Measurements from ENCODE around the gene MEAK7. TPM values are rescaled to one million over a fixed set of nuclear protein-coding genes. Genes with fewer than 3 reads are reported as not detected.

The MEAK7 gene
- total RNA-seq, 1 donor from 2014 or later, result 32.3 TPM

GRCh38 chr16:84514874-84515835 is 10.7 kb upstream of the MEAK7 start:
- TF ChIP-seq CTCF (IDR thresholded peaks at IDR 0.05; ENCODE audit: unreplicated experiment), result no peak
- no peak overlapping the region for H3K4me3 Mint-ChIP-seq (ENCODE audit: low read depth)
- peaks cover 5% of the 10 kb centered on the region for H3K27me3 Mint-ChIP-seq
- no peak for DNase-seq (ENCODE audit: low spot score, unreplicated experiment)
- H3K36me3 Mint-ChIP-seq (ENCODE audit: insufficient read depth), result no peaks in the 10 kb centered on the region
- no peaks in the 10 kb centered on the region for H3K9me3 Mint-ChIP-seq (ENCODE audit: low read depth)
- peak overlapping the region; percentile 82 for H3K27ac Mint-ChIP-seq
- peaks cover 6% of the 10 kb centered on the region for H3K4me1 Mint-ChIP-seq (ENCODE audit: low read depth)

GRCh38 chr16:84514295-84514873 is 9.9 kb upstream of the MEAK7 start:
- no peak for TF ChIP-seq CTCF (IDR thresholded peaks at IDR 0.05; ENCODE audit: unreplicated experiment)
- H3K36me3 Mint-ChIP-seq (ENCODE audit: insufficient read depth), result no peaks in the 10 kb centered on the region
- H3K27me3 Mint-ChIP-seq, result peaks cover 8% of the 10 kb centered on the region
- H3K4me1 Mint-ChIP-seq (ENCODE audit: low read depth), result peaks cover 6% of the 10 kb centered on the region
- no peaks in the 10 kb centered on the region for H3K9me3 Mint-ChIP-seq (ENCODE audit: low read depth)
- no peak for DNase-seq (ENCODE audit: low spot score, unreplicated experiment)
- peak overlapping the region; percentile 82 for H3K27ac Mint-ChIP-seq
- no peak overlapping the region for H3K4me3 Mint-ChIP-seq (ENCODE audit: low read depth)

- no peak overlapping the region for H3K4me3 Mint-ChIP-seq (ENCODE audit: low read depth)
- H3K9me3 Mint-ChIP-seq (ENCODE audit: low read depth), result no peaks in the 10 kb centered on the region
- H3K27ac Mint-ChIP-seq, result no peak overlapping the region
- H3K27me3 Mint-ChIP-seq, result peaks cover 9% of the 10 kb centered on the region
- no peaks in the 10 kb centered on the region for H3K36me3 Mint-ChIP-seq (ENCODE audit: insufficient read depth)
- no peak for DNase-seq (ENCODE audit: low spot score, unreplicated experiment)
- H3K4me1 Mint-ChIP-seq (ENCODE audit: low read depth), result peaks cover 7% of the 10 kb centered on the region
- no peak for TF ChIP-seq CTCF (IDR thresholded peaks at IDR 0.05; ENCODE audit: unreplicated experiment)
These were observed 9.2 kb upstream of the MEAK7 start for GRCh38 chr16:84513666-84514065.

- H3K27ac Mint-ChIP-seq, result peak overlapping the region; percentile 33
- no peak overlapping the region for H3K4me3 Mint-ChIP-seq (ENCODE audit: low read depth)
- peaks cover 12% of the 10 kb centered on the region for H3K27me3 Mint-ChIP-seq
- TF ChIP-seq CTCF (IDR thresholded peaks at IDR 0.05; ENCODE audit: unreplicated experiment), result no peak
- H3K36me3 Mint-ChIP-seq (ENCODE audit: insufficient read depth), result no peaks in the 10 kb centered on the region
- H3K9me3 Mint-ChIP-seq (ENCODE audit: low read depth), result no peaks in the 10 kb centered on the region
- peaks cover 9% of the 10 kb centered on the region for H3K4me1 Mint-ChIP-seq (ENCODE audit: low read depth)
- no peak for DNase-seq (ENCODE audit: low spot score, unreplicated experiment)
These were observed 8.7 kb upstream of the MEAK7 start for GRCh38 chr16:84513123-84513522.

- Mint-ChIP-seq H3K27ac (no peak overlapping the region), H3K4me1 (ENCODE audit: low read depth) (peaks cover 9% of the 10 kb centered on the region), H3K4me3 (ENCODE audit: low read depth) (no peak overlapping the region), H3K27me3 (peaks cover 12% of the 10 kb centered on the region), H3K9me3 (ENCODE audit: low read depth) (no peaks in the 10 kb centered on the region), H3K36me3 (ENCODE audit: insufficient read depth) (no peaks in the 10 kb centered on the region)
- no peak for DNase-seq (ENCODE audit: low spot score, unreplicated experiment)
- TF ChIP-seq CTCF (IDR thresholded peaks at IDR 0.05; ENCODE audit: unreplicated experiment), result no peak
These were observed 7.4 kb upstream of the MEAK7 start for GRCh38 chr16:84511831-84512230.

Measured in progenitor cell of endocrine pancreas (in vitro differentiated cells).